Measurements from ENCODE around the gene PIK3CB.
"Not testable (repeated sequence)": the region's sequence is repeated elsewhere in the genome, so short reads cannot be mapped to it uniquely, and the experiment has no call there.

Gene PIK3CB

DNA sequence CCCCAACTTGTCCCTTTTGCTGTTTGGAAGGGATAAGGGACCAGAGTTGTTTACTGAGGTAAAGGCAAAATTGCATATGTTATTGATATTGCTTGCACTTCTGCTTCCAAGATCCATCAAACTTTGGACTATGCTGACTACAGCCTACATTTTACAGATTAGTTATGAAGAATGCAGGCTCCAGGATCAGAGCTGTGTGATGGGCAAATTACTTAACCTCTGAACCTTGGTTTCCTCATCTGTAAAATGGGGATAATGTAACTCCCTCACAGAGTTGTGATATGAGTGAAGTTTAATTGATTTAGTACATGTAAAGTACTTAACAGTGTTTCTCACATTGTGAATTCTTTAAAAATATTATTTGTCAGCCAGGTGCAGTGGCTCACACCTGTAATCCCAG is 210.2 kb downstream of the PIK3CB start:
- no peak for DNase-seq (ENCODE audit: low read depth in 1 of 2, low spot score in 1 of 2)

GRCh38 chr3:138620431-138620830 is 214.3 kb downstream of the PIK3CB start:
- no peak for DNase-seq (ENCODE audit: low read depth in 1 of 2, low spot score in 1 of 2)

DNA sequence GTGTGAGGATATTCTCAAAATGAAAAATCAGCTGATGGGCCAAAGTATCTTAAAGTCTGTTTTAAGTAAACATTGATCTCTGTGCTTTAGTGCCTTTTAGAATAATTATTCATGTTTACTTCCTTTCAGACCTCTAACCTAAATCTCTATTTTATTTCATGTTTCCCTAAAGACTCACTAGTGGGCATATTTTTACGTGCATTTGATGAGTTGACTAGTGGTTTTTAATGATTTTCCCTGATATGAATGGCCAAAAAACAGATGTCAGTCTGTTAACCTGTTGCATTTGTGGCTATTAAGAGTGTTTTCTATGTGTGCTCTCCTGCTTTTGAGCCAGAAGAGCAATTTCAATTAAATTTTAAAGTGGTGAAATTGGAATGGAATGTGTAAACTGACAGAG is 219.3 kb downstream of the PIK3CB start:
- no peak for DNase-seq (ENCODE audit: low read depth in 1 of 2, low spot score in 1 of 2)

DNA sequence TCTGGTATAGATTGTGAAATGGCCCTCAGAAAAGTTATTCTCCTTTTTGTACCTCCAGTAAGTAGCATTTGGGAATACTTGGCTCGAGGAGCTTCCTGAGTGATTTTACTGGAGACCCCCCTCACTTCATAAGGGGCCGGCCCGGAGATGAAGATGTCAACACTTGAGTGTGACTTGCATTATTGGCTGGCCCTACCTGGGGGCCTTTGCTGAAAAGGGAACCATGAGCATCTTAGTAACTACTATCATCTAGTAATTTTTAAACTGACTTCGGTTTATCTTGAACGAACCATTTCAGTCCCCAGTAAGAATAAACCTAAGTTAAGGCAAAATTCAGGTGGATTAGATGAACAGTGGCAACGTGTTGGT is 224.8 kb downstream of the PIK3CB start:
- no peak for DNase-seq (ENCODE audit: low read depth in 1 of 2, low spot score in 1 of 2)

- peak; percentile 42 to 47 for DNase-seq (ENCODE audit: low read depth in 1 of 2, low spot score in 1 of 2)
Observed at GRCh38 chr3:138608322-138609135, 226.2 kb downstream of the PIK3CB start, which contains the start of gene FAIM. FAIM (plus strand) TSS chr3:138608771; CDS start chr3:138619727, 10,956 bp downstream.

GRCh38 chr3:138604106-138604595 is 230.6 kb downstream of the PIK3CB start:
- not testable (repeated sequence) for DNase-seq (ENCODE audit: low read depth in 1 of 2, low spot score in 1 of 2)
